Upper lobe of left lung (tissue), 6 donors: Measurements from ENCODE around the gene NHERF2. TPM values are rescaled to one million over a fixed set of nuclear protein-coding genes. Genes with fewer than 3 reads are reported as not detected.

Source experiments
- ATAC-seq, 2 donors: fragments of 200-7000 bp; cut with Tn5 transposase; one replicate each; pipeline ENCODE4 v1.9.1; 2022; ENCODE audit warnings: mild to moderate bottlenecking in 2 of 2, moderate library complexity in 2 of 2; ENCODE audit not compliant: low FRiP score in 2 of 2
- DNase-seq, 2 donors: peaks; one replicate each; pipeline ENCODE4 v3.0.0-alpha.2; 2019 to 2020
- H3K27ac ChIP-seq, 4 donors: fragments of 200-600 bp; sonication (generic); one replicate each; pipeline ENCODE4 v1.5.1; 2016 to 2019
- H3K27me3 ChIP-seq, 4 donors: fragments of 200-600 bp; sonication (generic); one replicate each; pipeline ENCODE4 v1.5.1; 2017 to 2019
- H3K36me3 ChIP-seq, 4 donors: fragments of 200-600 bp; sonication (generic); one replicate each; pipeline ENCODE4 v1.5.1; 2016 to 2019
- H3K4me1 ChIP-seq, 4 donors: fragments of 200-600 bp; sonication (generic); one replicate each; pipeline ENCODE4 v1.5.1; 2018 to 2019
- H3K4me3 ChIP-seq, 4 donors: fragments of 200-600 bp; sonication (generic); one replicate each; pipeline ENCODE4 v1.5.1; 2017 to 2019; ENCODE audit warnings: mild to moderate bottlenecking in 2 of 4, moderate library complexity in 1 of 4
- H3K9me3 ChIP-seq, 4 donors: fragments of 200-600 bp; sonication (generic); one replicate each; pipeline ENCODE4 v1.5.1; 2018 to 2019
- CTCF ChIP-seq, 6 experiments: fragments of 450-650 bp in 4 of 6; fragments of 200-600 bp in 2 of 6; sonication (generic) in 2 of 6; IDR thresholded peaks; one replicate each; pipeline ENCODE4 v1.5.1; 2016 to 2019; ENCODE audit warnings: antibody characterized with exemption in 6 of 6
- EP300 ChIP-seq, 4 donors: sonication (generic); formaldehyde crosslinking; IDR thresholded peaks; one replicate each; pipeline ENCODE4 v1.5.1; 2017; ENCODE audit warnings: antibody characterized with exemption in 4 of 4, control low read depth in 2 of 4
- POLR2A ChIP-seq, 4 donors: fragments of 450-650 bp; IDR thresholded peaks; one replicate each; pipeline ENCODE4 v1.5.1; 2016 to 2017; ENCODE audit warnings: antibody characterized with exemption in 4 of 4, mild to moderate bottlenecking in 2 of 4
- POLR2AphosphoS5 ChIP-seq, 2 donors: sonication (generic); formaldehyde crosslinking; IDR thresholded peaks; one replicate each; pipeline ENCODE4 v1.5.1; 2017; ENCODE audit warnings: antibody characterized with exemption in 2 of 2
- WGBS, 2 donors: methylation state at CpG; one replicate each; pipeline ENCODE4 v1.1.5; 2017 to 2018; 5-methylcytosine and 5-hydroxymethylcytosine counted together
- total RNA-seq, 6 donors: library from RNA; depleted of rRNA in 4 of 6; stranded (reverse); fragments of >200 nt in 4 of 6; gene quantifications; one replicate each; pipeline versions ENCODE4 v1.1.0 to v1.2.1, GENCODE V29; 2016 to 2021
- donor health status: DM: no; HTN: no; CAD: no; lungs with moderate emphysema.
- donor health status: DM: no; HTN: yes; CAD: no; lungs with severe emphysema.

The NHERF2 gene
- total RNA-seq, 6 donors from 2014 or later: 131 to 604 (median 283) TPM

GRCh38 chr16:1984347-1985225, 42.1 kb upstream of the NHERF2 start:
- Histone ChIP-seq H3K27ac (peak overlapping the region; percentile 80 to 88 (median 86)), H3K27me3 (peaks cover 0 to 26% (median 16%) of the 10 kb centered on the region in 4 donors), H3K9me3 (no peaks in the 10 kb centered on the region), H3K4me3 (peak overlapping the region; percentile 84 to 96 (median 88)), H3K36me3 (peaks cover 0 to 18% (median 16%) of the 10 kb centered on the region in 4 donors), H3K4me1 (peaks cover 17 to 51% (median 29%) of the 10 kb centered on the region in 4 donors)
- 17 to 37% methylated on average over 17 to 39 of the region's 58 CpGs for WGBS, 2 donors
- TF ChIP-seq EP300 (IDR thresholded peaks at IDR 0.05) (no peak), POLR2AphosphoS5 (IDR thresholded peaks at IDR 0.05) (no peak), POLR2A (IDR thresholded peaks at IDR 0.05) (no peak), CTCF (IDR thresholded peaks at IDR 0.05) (no peak)
- DNase-seq (no peak), ATAC-seq (peak in 1 of 2 donors; percentile 3)

GRCh38 chr16:1985466-1986150, 41.1 kb upstream of the NHERF2 start:
- peaks cover 0 to 26% (median 15%) of the 10 kb centered on the region in 4 donors for H3K27me3 ChIP-seq

GRCh38 chr16:1987198-1987597, 39.5 kb upstream of the NHERF2 start:
- ATAC-seq (no peak), DNase-seq (peak in 1 of 2 donors; percentile 68)
- H3K27ac ChIP-seq: no peak overlapping the region
- peaks cover 41 to 57% (median 45%) of the 10 kb centered on the region in 4 donors for H3K4me1 ChIP-seq
- TF ChIP-seq POLR2AphosphoS5 (IDR thresholded peaks at IDR 0.05): no peak
- 86 to 96% methylated on average over 10 of the region's 10 CpGs for WGBS, 2 donors
- H3K36me3 ChIP-seq: peaks cover 0 to 18% (median 16%) of the 10 kb centered on the region in 4 donors
- peaks cover 0 to 30% (median 21%) of the 10 kb centered on the region in 4 donors for H3K27me3 ChIP-seq
- no peak overlapping the region for H3K4me3 ChIP-seq
- peaks cover 0 to 2% (median 0%) of the 10 kb centered on the region in 4 donors for H3K9me3 ChIP-seq

More at GRCh38 chr16:1985466-1986150, 41.1 kb upstream of the NHERF2 start:
- ATAC-seq (no peak), DNase-seq (peak in 1 of 2 donors; percentile 53)
- H3K36me3 ChIP-seq: peaks cover 0 to 18% (median 16%) of the 10 kb centered on the region in 4 donors
- no peak overlapping the region for H3K4me3 ChIP-seq
- H3K4me1 ChIP-seq: peaks cover 27 to 51% (median 31%) of the 10 kb centered on the region in 4 donors
- H3K27ac ChIP-seq: no peak overlapping the region
- WGBS, 2 donors: 94% methylated on average over 8 to 14 of the region's 14 CpGs
- no peaks in the 10 kb centered on the region for H3K9me3 ChIP-seq
- TF ChIP-seq EP300 (IDR thresholded peaks at IDR 0.05): no peak
- no peak for TF ChIP-seq POLR2A (IDR thresholded peaks at IDR 0.05)
- TF ChIP-seq POLR2AphosphoS5 (IDR thresholded peaks at IDR 0.05): no peak
- no peak for TF ChIP-seq CTCF (IDR thresholded peaks at IDR 0.05)

- Histone ChIP-seq H3K4me1 (peaks cover 36 to 52% (median 39%) of the 10 kb centered on the region in 4 donors), H3K27me3 (peaks cover 0 to 30% (median 21%) of the 10 kb centered on the region in 4 donors), H3K9me3 (peaks cover 0 to 8% (median 2%) of the 10 kb centered on the region in 4 donors), H3K36me3 (peaks cover 0 to 18% (median 16%) of the 10 kb centered on the region in 4 donors), H3K4me3 (peak within 1 kb of the TSS in 3 of 4 donors; percentile 31 to 46 (median 31)), H3K27ac (peak within 1 kb of the TSS in 1 of 4 donors; percentile 18)
- TF ChIP-seq CTCF (IDR thresholded peaks at IDR 0.05): no peak
- no peak for TF ChIP-seq EP300 (IDR thresholded peaks at IDR 0.05)
- TF ChIP-seq POLR2A (IDR thresholded peaks at IDR 0.05): no peak
- TF ChIP-seq POLR2AphosphoS5 (IDR thresholded peaks at IDR 0.05): no peak
- 7 to 18% methylated on average over 8 to 20 of the region's 67 CpGs for WGBS, 2 donors
- no peak for ATAC-seq
- DNase-seq: peak in 1 of 2 donors; percentile 88
These were observed 37.2 kb upstream of the NHERF2 start, which contains the start of gene SYNGR3 for GRCh38 chr16:1989209-1990100. Gene SYNGR3, plus strand, starts transcription at chr16:1989970. Its CDS starts 133 bp downstream, at chr16:1990103.
